22Rv1 (cell line): ENCODE results near the gene ACKR1.

ENCODE experiments used
- ZFX ChIP-seq: fragments of 450-650 bp; IDR thresholded peaks from 2 replicates; pipeline ENCODE4 v1.6.1; 2017; ENCODE audit warnings: antibody characterized with exemption, borderline replicate concordance
- TF ChIP-seq, protein P1 (sequence below): fragments of 450-650 bp; IDR thresholded peaks from 2 replicates; pipeline ENCODE4 v1.5.1; 2017; ENCODE audit warnings: mild to moderate bottlenecking

DNA sequence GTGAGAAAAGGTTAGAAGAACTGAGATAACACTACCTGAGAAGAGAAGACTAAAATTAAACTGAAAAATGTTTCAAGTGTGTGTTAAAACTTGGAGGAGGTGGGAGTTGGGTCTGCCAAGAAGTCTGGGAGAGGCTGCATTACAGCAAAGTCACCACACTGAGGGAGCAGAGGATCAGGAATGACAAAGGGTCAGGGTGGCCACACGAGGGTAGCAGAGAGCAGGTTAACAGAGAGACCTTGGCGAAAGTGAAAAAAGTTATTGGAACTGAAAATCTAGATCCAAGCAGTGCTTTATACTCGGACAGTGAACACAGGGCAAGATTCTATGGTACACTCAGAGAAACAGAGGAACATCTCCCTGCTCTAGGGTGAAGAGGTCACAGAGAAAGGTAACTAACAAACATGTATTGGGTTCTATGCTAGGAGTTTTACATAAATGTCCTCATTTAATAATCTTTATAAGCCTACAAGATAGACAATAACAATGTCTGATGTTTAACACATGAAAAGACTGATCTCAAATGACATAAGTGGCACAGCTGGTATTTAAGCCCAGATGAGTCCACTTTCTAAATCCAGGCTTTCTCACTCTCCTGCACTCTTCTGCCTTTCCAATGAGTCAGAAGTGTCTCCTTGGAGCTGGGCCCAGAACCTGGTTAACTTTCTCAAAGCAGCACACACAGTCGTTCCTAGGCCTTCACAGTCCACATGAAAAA is 43.5 kb upstream of the ACKR1 start:
- TF ChIP-seq, protein P1, sequence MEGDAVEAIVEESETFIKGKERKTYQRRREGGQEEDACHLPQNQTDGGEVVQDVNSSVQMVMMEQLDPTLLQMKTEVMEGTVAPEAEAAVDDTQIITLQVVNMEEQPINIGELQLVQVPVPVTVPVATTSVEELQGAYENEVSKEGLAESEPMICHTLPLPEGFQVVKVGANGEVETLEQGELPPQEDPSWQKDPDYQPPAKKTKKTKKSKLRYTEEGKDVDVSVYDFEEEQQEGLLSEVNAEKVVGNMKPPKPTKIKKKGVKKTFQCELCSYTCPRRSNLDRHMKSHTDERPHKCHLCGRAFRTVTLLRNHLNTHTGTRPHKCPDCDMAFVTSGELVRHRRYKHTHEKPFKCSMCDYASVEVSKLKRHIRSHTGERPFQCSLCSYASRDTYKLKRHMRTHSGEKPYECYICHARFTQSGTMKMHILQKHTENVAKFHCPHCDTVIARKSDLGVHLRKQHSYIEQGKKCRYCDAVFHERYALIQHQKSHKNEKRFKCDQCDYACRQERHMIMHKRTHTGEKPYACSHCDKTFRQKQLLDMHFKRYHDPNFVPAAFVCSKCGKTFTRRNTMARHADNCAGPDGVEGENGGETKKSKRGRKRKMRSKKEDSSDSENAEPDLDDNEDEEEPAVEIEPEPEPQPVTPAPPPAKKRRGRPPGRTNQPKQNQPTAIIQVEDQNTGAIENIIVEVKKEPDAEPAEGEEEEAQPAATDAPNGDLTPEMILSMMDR: peak; percentile 99
- no peak for TF ChIP-seq ZFX
